Fibroblast of mammary gland (primary cell): ENCODE measurements around the gene LGI4.

Source experiments
- DNase-seq: peaks from one replicate; pipeline ENCODE4 v3.0.0-alpha.2; 2010; ENCODE audit warnings: low read depth
- H3K4me3 ChIP-seq: 2 replicates; pipeline ENCODE4 v1.5.1; 2011; ENCODE audit warnings: low read depth, mild to moderate bottlenecking, low read length, moderate library complexity; ENCODE audit not compliant: control insufficient read depth
- CTCF ChIP-seq: conservative IDR thresholded peaks from 2 replicates; pipeline ENCODE4 v1.5.1; 2011; ENCODE audit warnings: low read depth, low read length, inconsistent platforms; ENCODE audit not compliant: control insufficient read depth, insufficient read depth

Gene LGI4

GRCh38 chr19:35120898-35121297 is 14.0 kb downstream of the LGI4 start:
- H3K4me3 ChIP-seq: no peak overlapping the region
- DNase-seq: peak; percentile 83
- no peak for TF ChIP-seq CTCF

- H3K4me3 ChIP-seq: no peak overlapping the region
- TF ChIP-seq CTCF: no peak
- DNase-seq: peak; percentile 96
Observed at GRCh38 chr19:35120492-35120891, 14.4 kb downstream of the LGI4 start.

- H3K4me3 ChIP-seq: no peak overlapping the region
- no peak for DNase-seq
- no peak for TF ChIP-seq CTCF
Observed at GRCh38 chr19:35119578-35120155, 15.2 kb downstream of the LGI4 start.

GRCh38 chr19:35119091-35119490 is 15.8 kb downstream of the LGI4 start:
- no peak for DNase-seq
- TF ChIP-seq CTCF: no peak
- H3K4me3 ChIP-seq: no peak overlapping the region

GRCh38 chr19:35118268-35119020 is 16.4 kb downstream of the LGI4 start:
- H3K4me3 ChIP-seq: no peak overlapping the region
- no peak for DNase-seq
- no peak for TF ChIP-seq CTCF

GRCh38 chr19:35117799-35118198 is 17.1 kb downstream of the LGI4 start:
- no peak overlapping the region for H3K4me3 ChIP-seq
- TF ChIP-seq CTCF: no peak
- DNase-seq: no peak
